ENCODE measurements around the gene NEK9. TPM values are rescaled to one million over a fixed set of nuclear protein-coding genes. Genes with fewer than 3 reads are reported as not detected.

Gene NEK9
- total RNA-seq, 1 experiment from 2014 or later, result 56.5 TPM

DNA sequence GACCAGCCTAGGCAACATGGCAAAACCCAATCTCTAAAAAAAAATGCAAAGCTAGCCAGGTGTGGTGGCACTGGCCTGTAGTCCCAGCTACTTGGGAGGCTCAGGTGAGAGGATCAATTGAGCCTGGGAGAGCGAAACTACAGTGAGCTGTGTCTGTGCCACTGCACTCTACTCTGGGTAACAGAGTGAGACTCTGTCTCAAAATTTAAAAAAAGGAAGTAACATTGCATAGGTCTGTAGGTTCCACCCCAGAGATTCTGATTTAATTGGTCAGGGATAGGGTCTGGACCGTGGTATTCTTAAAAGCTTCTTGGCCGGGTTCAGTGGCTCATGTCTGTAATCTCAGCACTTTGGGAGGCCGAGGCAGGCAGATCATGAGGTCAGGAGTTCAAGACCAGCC, 31.2 kb downstream of the NEK9 start:
- Histone ChIP-seq H2BK15ac (ENCODE audit: low read depth, low read length) (no peak overlapping the region), H3K79me2 (ENCODE audit: insufficient read depth, low read length) (no peaks in the 10 kb centered on the region), H3K23ac (ENCODE audit: insufficient read length, low read depth, low read length) (no peak overlapping the region), H3K27ac (ENCODE audit: insufficient read length, low read depth, low read length) (no peak overlapping the region), H2BK12ac (ENCODE audit: insufficient read length, low read depth, low read length) (no peak overlapping the region), H2BK120ac (ENCODE audit: low read depth, low read length, poor library complexity, severe bottlenecking) (no peak overlapping the region), H4K5ac (ENCODE audit: insufficient read length, low read depth, low read length) (no peak overlapping the region), H3K18ac (ENCODE audit: insufficient read length, low read depth, low read length) (no peak overlapping the region), H2BK5ac (ENCODE audit: insufficient read length, low read length) (no peak overlapping the region), H3K4me2 (ENCODE audit: insufficient read depth, insufficient read length, low read length) (no peak overlapping the region), H2AK5ac (ENCODE audit: insufficient read length, low read length) (no peak overlapping the region), H3K56ac (ENCODE audit: insufficient read length, low read depth, low read length) (no peak overlapping the region), H4K91ac (ENCODE audit: insufficient read length, low read depth, low read length) (no peak overlapping the region), H3K9me3 (ENCODE audit: control insufficient read depth, low read depth, low read length) (no peaks in the 10 kb centered on the region), H4K8ac (replicated peaks; ENCODE audit: insufficient read length, low read depth, low read length) (no peak overlapping the region), H2BK20ac (ENCODE audit: low read depth, low read length, poor library complexity, severe bottlenecking) (no peak overlapping the region), H3T11ph (ENCODE audit: low read length) (no peak overlapping the region), H3K9ac (ENCODE audit: extremely low read depth, insufficient read length, low read length) (no peak overlapping the region), H4K20me1 (ENCODE audit: control insufficient read depth, insufficient read depth, insufficient read length) (no peaks in the 10 kb centered on the region), H3K79me1 (ENCODE audit: insufficient read depth, low read depth, low read length, poor library complexity, severe bottlenecking) (no peaks in the 10 kb centered on the region), H3K4ac (ENCODE audit: low read depth, low read length) (no peak overlapping the region), H3K4me1 (ENCODE audit: insufficient read depth, low read length) (no peaks in the 10 kb centered on the region), H2AFZ (ENCODE audit: low read length) (no peak overlapping the region), H3K23me2 (ENCODE audit: insufficient read length, low read depth, low read length, poor library complexity, severe bottlenecking) (no peaks in the 10 kb centered on the region), H3K27me3 (ENCODE audit: insufficient read depth, low read length) (no peaks in the 10 kb centered on the region), H3K14ac (ENCODE audit: insufficient read depth, low read length) (no peak overlapping the region)
- no CpG with 5 or more reads among the region's 4 CpGs for WGBS (ENCODE audit: extremely low coverage, insufficient read length, low lambda C conversion rate)
- H3K36me3 Mint-ChIP-seq (ENCODE audit: insufficient read depth in 1 of 3, low read depth in 3 of 3), result peaks cover 21 to 67% (median 63%) of the 10 kb centered on the region in 3 experiments; a peak in 6 of 7 replicates
- H3K9me3 Mint-ChIP-seq, result no peaks in the 10 kb centered on the region
- peak overlapping the region in 1 of 3 experiments; percentile 27; a peak in 1 of 7 replicates for H3K27ac Mint-ChIP-seq
- TF ChIP-seq, protein P1, sequence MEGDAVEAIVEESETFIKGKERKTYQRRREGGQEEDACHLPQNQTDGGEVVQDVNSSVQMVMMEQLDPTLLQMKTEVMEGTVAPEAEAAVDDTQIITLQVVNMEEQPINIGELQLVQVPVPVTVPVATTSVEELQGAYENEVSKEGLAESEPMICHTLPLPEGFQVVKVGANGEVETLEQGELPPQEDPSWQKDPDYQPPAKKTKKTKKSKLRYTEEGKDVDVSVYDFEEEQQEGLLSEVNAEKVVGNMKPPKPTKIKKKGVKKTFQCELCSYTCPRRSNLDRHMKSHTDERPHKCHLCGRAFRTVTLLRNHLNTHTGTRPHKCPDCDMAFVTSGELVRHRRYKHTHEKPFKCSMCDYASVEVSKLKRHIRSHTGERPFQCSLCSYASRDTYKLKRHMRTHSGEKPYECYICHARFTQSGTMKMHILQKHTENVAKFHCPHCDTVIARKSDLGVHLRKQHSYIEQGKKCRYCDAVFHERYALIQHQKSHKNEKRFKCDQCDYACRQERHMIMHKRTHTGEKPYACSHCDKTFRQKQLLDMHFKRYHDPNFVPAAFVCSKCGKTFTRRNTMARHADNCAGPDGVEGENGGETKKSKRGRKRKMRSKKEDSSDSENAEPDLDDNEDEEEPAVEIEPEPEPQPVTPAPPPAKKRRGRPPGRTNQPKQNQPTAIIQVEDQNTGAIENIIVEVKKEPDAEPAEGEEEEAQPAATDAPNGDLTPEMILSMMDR (conservative IDR thresholded peaks at IDR 0.05), result no peak
- H3K27me3 Mint-ChIP-seq (ENCODE audit: low read depth), result no peaks in the 10 kb centered on the region
- no peak overlapping the region for H3K4me3 Mint-ChIP-seq
- H3K4me1 Mint-ChIP-seq, result peaks cover 7 to 8% of the 10 kb centered on the region in 2 experiments
- no peak for DNase-seq
